Colonic mucosa (tissue), 4 donors: Measurements from ENCODE around the gene C11orf87. TPM values are rescaled to one million over a fixed set of nuclear protein-coding genes. Genes with fewer than 3 reads are reported as not detected.

ENCODE experiments used
- DNase-seq: peaks from one replicate; pipeline ENCODE4 v3.0.0-alpha.2; 2020
- H3K27ac ChIP-seq: fragments of 200-600 bp; one replicate; pipeline ENCODE4 v1.8.0; 2021
- H3K27me3 ChIP-seq: fragments of 200-600 bp; one replicate; pipeline ENCODE4 v1.8.0; 2021
- H3K36me3 ChIP-seq: fragments of 200-600 bp; one replicate; pipeline ENCODE4 v1.8.0; 2021
- H3K4me1 ChIP-seq: fragments of 200-600 bp; one replicate; pipeline ENCODE4 v1.8.0; 2021; ENCODE audit warnings: mild to moderate bottlenecking
- H3K4me3 ChIP-seq: fragments of 200-600 bp; one replicate; pipeline ENCODE4 v1.8.0; 2021
- H3K9ac ChIP-seq, 2 donors: one replicate each; pipeline ENCODE4 v1.7.0; 2013; ENCODE audit warnings: control low read depth in 2 of 2, low read depth in 2 of 2, low read length in 2 of 2
- H3K9me3 ChIP-seq: fragments of 200-600 bp; one replicate; pipeline ENCODE4 v1.8.0; 2021
- CTCF ChIP-seq: fragments of 200-600 bp; IDR thresholded peaks from one replicate; pipeline ENCODE4 v1.8.0; 2022; ENCODE audit warnings: antibody characterized with exemption, mild to moderate bottlenecking
- intact Hi-C: fragments of 100-400 bp; cut with DNase I; formaldehyde crosslinking; loops from one replicate; pipeline ENCODE4 v1.14.1; 2022
- total RNA-seq, 2 donors: library from RNA; stranded (reverse); fragmentation: NEBNext Ultra II Directional in 1 of 2; extraction: Animal tissue kit (Norgen Biotek cat#: 25700) in 1 of 2; gene quantifications; one replicate each; pipeline ENCODE4 v1.2.1, GENCODE V29; 2021
- donor health status: healthy.
- donor health status: DM: no; HTN: no; CAD: no.
- donor health status: DM: no; HTN: no; CAD: no.

C11orf87 gene
- total RNA-seq, 2 donors from 2014 or later: not detected

DNA sequence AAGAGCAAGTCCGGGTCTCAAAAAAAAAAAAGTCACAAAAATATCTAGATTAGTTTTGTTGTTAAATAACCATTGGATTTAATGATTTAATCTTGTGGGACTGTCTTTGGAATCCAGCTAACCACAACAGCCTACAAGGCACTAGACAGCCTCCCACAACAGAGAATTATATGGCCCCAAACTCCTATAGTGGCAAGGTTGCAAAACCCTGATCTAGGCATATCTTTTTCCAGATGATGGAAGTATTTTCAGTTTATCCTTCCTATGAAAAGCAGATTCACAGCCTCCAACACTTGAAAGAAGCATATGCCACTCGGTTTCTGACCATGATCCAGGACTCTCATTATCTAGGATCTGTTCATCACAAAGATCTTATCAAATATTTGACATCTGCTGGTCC lies 5.4 kb upstream of the C11orf87 start:
- no peak for DNase-seq
- no peaks in the 10 kb centered on the region for H3K9me3 ChIP-seq
- H3K9ac ChIP-seq: no peak overlapping the region
- no peak overlapping the region for H3K4me3 ChIP-seq
- no peaks in the 10 kb centered on the region for H3K27me3 ChIP-seq
- intact Hi-C loops: no loop called here
- no peak overlapping the region for H3K27ac ChIP-seq
- H3K36me3 ChIP-seq: no peaks in the 10 kb centered on the region
- no peaks in the 10 kb centered on the region for H3K4me1 ChIP-seq
- no peak for TF ChIP-seq CTCF

GRCh38 chr11:109422870-109423465 lies 978 bp downstream of the C11orf87 start:
- no peak for DNase-seq
- intact Hi-C loops: no loop called here
- peaks cover 4% of the 10 kb centered on the region for H3K27me3 ChIP-seq
- no peak overlapping the region for H3K9ac ChIP-seq
- H3K9me3 ChIP-seq: no peaks in the 10 kb centered on the region
- no peak for TF ChIP-seq CTCF
- H3K36me3 ChIP-seq: no peaks in the 10 kb centered on the region
- no peak overlapping the region for H3K4me3 ChIP-seq
- no peak overlapping the region for H3K27ac ChIP-seq
- no peaks in the 10 kb centered on the region for H3K4me1 ChIP-seq

- Histone ChIP-seq H3K27me3 (peaks cover 4% of the 10 kb centered on the region), H3K9ac (no peak overlapping the region), H3K4me3 (no peak overlapping the region), H3K9me3 (no peaks in the 10 kb centered on the region), H3K27ac (no peak overlapping the region), H3K4me1 (no peaks in the 10 kb centered on the region), H3K36me3 (no peaks in the 10 kb centered on the region)
- no peak for DNase-seq
- intact Hi-C loops: no loop called here
- TF ChIP-seq CTCF: no peak
Measured at GRCh38 chr11:109423466-109424190, 1.6 kb downstream of the C11orf87 start.

- Histone ChIP-seq H3K9ac (no peak overlapping the region), H3K4me3 (no peak overlapping the region), H3K9me3 (no peaks in the 10 kb centered on the region), H3K4me1 (no peaks in the 10 kb centered on the region), H3K27me3 (peaks cover 4% of the 10 kb centered on the region), H3K27ac (no peak overlapping the region), H3K36me3 (no peaks in the 10 kb centered on the region)
- no peak for TF ChIP-seq CTCF
- intact Hi-C loops: no loop called here
- DNase-seq: peak; percentile 27
Measured at GRCh38 chr11:109424901-109425300, 2.9 kb downstream of the C11orf87 start.

DNA sequence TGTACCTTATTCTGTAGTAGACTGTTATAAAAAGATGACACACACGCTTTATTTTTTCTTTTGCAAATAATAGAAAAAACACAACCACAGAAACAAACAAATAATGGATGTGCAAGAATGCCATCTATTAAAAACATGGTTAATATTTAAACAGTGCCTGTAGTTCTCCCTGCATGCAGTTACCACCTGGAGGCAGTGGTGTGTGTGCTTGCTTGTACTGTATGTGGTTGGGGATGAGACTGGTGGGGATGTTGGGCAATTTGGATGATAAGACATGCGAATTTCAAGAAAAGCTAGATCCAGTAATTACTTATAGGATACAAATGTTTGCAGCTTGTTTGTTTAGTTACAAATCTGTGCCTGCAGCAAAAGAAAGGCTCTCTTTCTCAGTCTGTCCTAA lies 3.6 kb downstream of the C11orf87 start:
- H3K27ac ChIP-seq: no peak overlapping the region
- H3K36me3 ChIP-seq: no peaks in the 10 kb centered on the region
- no peaks in the 10 kb centered on the region for H3K4me1 ChIP-seq
- intact Hi-C loops: no loop called here
- TF ChIP-seq CTCF: no peak
- peaks cover 4% of the 10 kb centered on the region for H3K27me3 ChIP-seq
- no peaks in the 10 kb centered on the region for H3K9me3 ChIP-seq
- no peak for DNase-seq
- no peak overlapping the region for H3K4me3 ChIP-seq
- H3K9ac ChIP-seq: no peak overlapping the region
